SH-SY5Y (cell line): Measurements from ENCODE around the gene ANO5.

Experiments
- GATA2 ChIP-seq: IDR thresholded peaks from 2 replicates; pipeline ENCODE4 v1.6.1; 2011; ENCODE audit warnings: mild to moderate bottlenecking, low read depth, low read length
- GATA3 ChIP-seq: IDR thresholded peaks from 2 replicates; pipeline ENCODE4 v1.6.1; 2011; ENCODE audit warnings: low read depth, mild to moderate bottlenecking, low read length, moderate library complexity

GRCh38 chr11:22192289-22192641 lies 620 bp upstream of the ANO5 start:
- TF ChIP-seq GATA2 (no peak), GATA3 (no peak)
